Measurements from ENCODE around the gene LEKR1. TPM values are rescaled to one million over a fixed set of nuclear protein-coding genes. Genes with fewer than 3 reads are reported as not detected.
A peak's percentile ranks its signal among the peaks of the same experiment; 100 is the strongest.

The LEKR1 gene
- total RNA-seq, 1 experiment from 2014 or later = 1.3 TPM

DNA sequence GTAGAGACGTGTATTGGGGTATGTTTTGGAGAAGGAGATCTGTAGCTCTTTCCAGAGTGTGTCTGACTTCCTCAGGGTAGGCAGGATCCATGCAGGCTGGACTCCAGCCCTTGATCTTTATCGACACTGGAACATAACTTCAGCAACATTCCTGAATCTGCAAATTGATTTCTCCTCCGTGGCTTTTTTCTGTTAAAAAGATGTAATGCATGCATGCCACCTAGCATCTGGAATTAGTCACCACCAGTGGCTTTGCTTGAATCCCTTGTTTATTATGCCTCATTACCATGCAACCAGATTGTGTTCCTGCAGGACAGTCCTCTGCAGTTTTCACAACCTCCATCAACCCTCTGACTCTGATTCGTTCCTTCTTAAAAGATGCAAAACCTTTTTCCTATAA lies 247.7 kb downstream of the LEKR1 start:
- intact Hi-C loops (cut with micrococcal nuclease) = no loop called here
- Mint-ChIP-seq H3K9me3 (ENCODE audit: unreplicated experiment) (no peaks in the 10 kb centered on the region), H3K27ac (ENCODE audit: low read depth, unreplicated experiment) (peak overlapping the region; percentile 28), H3K27me3 (ENCODE audit: insufficient read depth, unreplicated experiment) (no peaks in the 10 kb centered on the region), H3K4me3 (ENCODE audit: unreplicated experiment) (no peak overlapping the region), H3K4me1 (ENCODE audit: insufficient read depth, unreplicated experiment) (no peaks in the 10 kb centered on the region), H3K36me3 (ENCODE audit: insufficient read depth, unreplicated experiment) (no peaks in the 10 kb centered on the region)
- POLR2A ChIA-PET = no interaction called here
- no peak for DNase-seq (ENCODE audit: unreplicated experiment)
- CTCF ChIA-PET = interaction anchor here (1.0 kb wide), 1 partner anchor 371 kb away, joined by 4 read pairs; no protein-coding TSS in a partner anchor
- TF ChIP-seq, protein P1, sequence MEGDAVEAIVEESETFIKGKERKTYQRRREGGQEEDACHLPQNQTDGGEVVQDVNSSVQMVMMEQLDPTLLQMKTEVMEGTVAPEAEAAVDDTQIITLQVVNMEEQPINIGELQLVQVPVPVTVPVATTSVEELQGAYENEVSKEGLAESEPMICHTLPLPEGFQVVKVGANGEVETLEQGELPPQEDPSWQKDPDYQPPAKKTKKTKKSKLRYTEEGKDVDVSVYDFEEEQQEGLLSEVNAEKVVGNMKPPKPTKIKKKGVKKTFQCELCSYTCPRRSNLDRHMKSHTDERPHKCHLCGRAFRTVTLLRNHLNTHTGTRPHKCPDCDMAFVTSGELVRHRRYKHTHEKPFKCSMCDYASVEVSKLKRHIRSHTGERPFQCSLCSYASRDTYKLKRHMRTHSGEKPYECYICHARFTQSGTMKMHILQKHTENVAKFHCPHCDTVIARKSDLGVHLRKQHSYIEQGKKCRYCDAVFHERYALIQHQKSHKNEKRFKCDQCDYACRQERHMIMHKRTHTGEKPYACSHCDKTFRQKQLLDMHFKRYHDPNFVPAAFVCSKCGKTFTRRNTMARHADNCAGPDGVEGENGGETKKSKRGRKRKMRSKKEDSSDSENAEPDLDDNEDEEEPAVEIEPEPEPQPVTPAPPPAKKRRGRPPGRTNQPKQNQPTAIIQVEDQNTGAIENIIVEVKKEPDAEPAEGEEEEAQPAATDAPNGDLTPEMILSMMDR (IDR thresholded peaks at IDR 0.05; ENCODE audit: unreplicated experiment) = no peak
- no TSS peak for BruUV-seq (replicated peaks)

DNA sequence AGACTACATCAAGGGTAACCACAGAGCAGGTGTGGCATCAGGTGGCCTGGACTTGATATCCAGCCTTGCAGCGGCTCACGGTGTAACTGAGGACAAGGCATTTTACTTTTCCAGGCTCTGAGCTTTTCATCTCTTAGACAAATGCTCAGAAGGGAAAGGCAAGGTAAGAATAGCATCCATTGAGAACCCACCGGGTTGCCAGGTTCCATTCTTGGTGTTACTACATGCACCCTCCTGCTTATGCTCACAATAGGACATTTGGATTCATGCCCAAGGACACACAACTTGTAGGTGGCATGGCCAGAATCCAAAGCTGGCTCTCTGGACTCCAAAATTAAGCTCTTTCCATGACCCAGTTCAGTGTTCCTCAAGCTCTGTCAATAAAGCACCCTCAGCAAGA lies 248.3 kb downstream of the LEKR1 start:
- no TSS peak for BruUV-seq (replicated peaks)
- H3K4me1 Mint-ChIP-seq (ENCODE audit: insufficient read depth, unreplicated experiment) = no peaks in the 10 kb centered on the region
- POLR2A ChIA-PET = no interaction called here
- no peak for DNase-seq (ENCODE audit: unreplicated experiment)
- TF ChIP-seq, protein P1 (IDR thresholded peaks at IDR 0.05; ENCODE audit: unreplicated experiment) = no peak
- H3K9me3 Mint-ChIP-seq (ENCODE audit: unreplicated experiment) = no peaks in the 10 kb centered on the region
- H3K36me3 Mint-ChIP-seq (ENCODE audit: insufficient read depth, unreplicated experiment) = no peaks in the 10 kb centered on the region
- intact Hi-C loops (cut with micrococcal nuclease) = no loop called here
- no peak overlapping the region for H3K27ac Mint-ChIP-seq (ENCODE audit: low read depth, unreplicated experiment)
- H3K27me3 Mint-ChIP-seq (ENCODE audit: insufficient read depth, unreplicated experiment) = no peaks in the 10 kb centered on the region
- CTCF ChIA-PET = interaction anchor here (0.6 kb wide), 2 partner anchors 368 to 472 kb away, joined by 3 read pairs; no protein-coding TSS in a partner anchor
- H3K4me3 Mint-ChIP-seq (ENCODE audit: unreplicated experiment) = no peak overlapping the region

DNA sequence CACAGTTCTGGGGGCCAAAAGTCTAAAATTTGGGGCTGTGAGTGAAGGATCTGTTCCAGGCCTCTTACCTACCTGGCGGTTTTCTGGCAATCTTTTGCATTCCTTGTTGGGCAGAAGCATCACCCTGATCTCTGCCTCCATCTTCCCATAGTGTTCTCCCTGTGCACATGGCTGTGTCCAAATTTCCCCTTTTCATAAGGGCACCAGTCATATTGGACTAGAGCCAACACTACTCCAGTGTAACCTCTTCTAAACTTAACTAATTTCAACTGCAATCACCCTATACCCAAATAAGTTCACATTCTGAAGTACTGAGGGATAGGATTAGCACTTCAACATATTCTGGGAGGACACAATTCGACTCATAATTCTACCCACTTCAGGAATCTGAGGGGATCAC lies 248.8 kb downstream of the LEKR1 start:
- H3K4me1 Mint-ChIP-seq (ENCODE audit: insufficient read depth, unreplicated experiment) = no peaks in the 10 kb centered on the region
- DNase-seq (ENCODE audit: unreplicated experiment) = no peak
- no peaks in the 10 kb centered on the region for H3K36me3 Mint-ChIP-seq (ENCODE audit: insufficient read depth, unreplicated experiment)
- TF ChIP-seq, protein P1 (IDR thresholded peaks at IDR 0.05; ENCODE audit: unreplicated experiment) = no peak
- H3K4me3 Mint-ChIP-seq (ENCODE audit: unreplicated experiment) = no peak overlapping the region
- POLR2A ChIA-PET = no interaction called here
- intact Hi-C loops (cut with micrococcal nuclease) = no loop called here
- no TSS peak for BruUV-seq (replicated peaks)
- H3K27ac Mint-ChIP-seq (ENCODE audit: low read depth, unreplicated experiment) = no peak overlapping the region
- H3K27me3 Mint-ChIP-seq (ENCODE audit: insufficient read depth, unreplicated experiment) = no peaks in the 10 kb centered on the region
- CTCF ChIA-PET = interaction anchor here (0.5 to 0.6 kb wide), 3 partner anchors 368 to 473 kb away, joined by 3 read pairs; no protein-coding TSS in a partner anchor
- no peaks in the 10 kb centered on the region for H3K9me3 Mint-ChIP-seq (ENCODE audit: unreplicated experiment)

DNA sequence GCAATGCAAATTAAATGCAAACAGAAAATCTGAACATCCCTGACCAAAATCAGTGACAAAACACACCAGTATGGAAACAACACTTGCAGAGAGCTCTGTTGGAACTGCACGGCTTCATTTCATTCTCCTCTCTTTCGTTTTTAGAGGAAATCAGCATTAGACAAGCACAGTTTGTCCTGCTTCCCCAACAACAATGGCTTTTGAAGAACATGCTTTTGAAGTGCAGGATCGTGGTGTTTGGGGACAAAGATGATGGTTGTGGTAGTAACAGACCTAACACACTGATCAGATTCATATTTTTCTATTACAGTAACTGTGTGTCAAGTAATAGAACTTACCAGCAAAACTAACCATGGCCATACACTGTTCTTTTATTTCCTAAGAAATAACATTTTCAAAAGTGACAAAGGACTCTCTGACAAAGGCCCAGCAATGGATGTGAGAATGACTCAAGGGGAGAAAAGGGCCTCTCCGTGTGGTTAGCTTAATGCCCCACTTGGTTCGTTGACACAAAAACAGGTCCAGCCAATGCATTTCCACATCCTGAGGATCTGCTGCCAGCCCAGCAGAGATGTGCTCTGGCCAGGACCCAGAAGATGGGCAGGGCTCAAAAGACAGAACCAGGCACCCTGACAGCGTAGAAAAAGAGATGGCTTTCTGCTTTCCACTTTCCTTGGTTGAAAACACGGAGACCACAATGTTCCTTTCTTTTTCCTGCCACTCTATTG lies 249.7 kb downstream of the LEKR1 start:
- ChIA-PET CTCF (interaction anchor here (1.0 kb wide), 1 partner anchor 174 kb away, joined by 3 read pairs; no protein-coding TSS in a partner anchor), POLR2A (no interaction called here)
- Mint-ChIP-seq H3K36me3 (ENCODE audit: insufficient read depth, unreplicated experiment) (no peaks in the 10 kb centered on the region), H3K9me3 (ENCODE audit: unreplicated experiment) (no peaks in the 10 kb centered on the region), H3K27me3 (ENCODE audit: insufficient read depth, unreplicated experiment) (no peaks in the 10 kb centered on the region), H3K27ac (ENCODE audit: low read depth, unreplicated experiment) (no peak overlapping the region), H3K4me1 (ENCODE audit: insufficient read depth, unreplicated experiment) (no peaks in the 10 kb centered on the region), H3K4me3 (ENCODE audit: unreplicated experiment) (no peak overlapping the region)
- TF ChIP-seq, protein P1 (IDR thresholded peaks at IDR 0.05; ENCODE audit: unreplicated experiment) = no peak
- intact Hi-C loops (cut with micrococcal nuclease) = no loop called here
- no TSS peak for BruUV-seq (replicated peaks)
- DNase-seq (ENCODE audit: unreplicated experiment) = no peak
